Measurements from ENCODE around the gene ITGB7. TPM values are rescaled to one million over a fixed set of nuclear protein-coding genes. Genes with fewer than 3 reads are reported as not detected.

Gene ITGB7
- total and polyA plus RNA-seq, 9 of the 15 experiments (the other 6 are each of a cell fraction or from before 2014, with no cell fraction given): 0.06 to 2.0 (median 0.67) TPM

- TF ChIP-seq MYBL2 (IDR thresholded peaks at IDR 0.05; ENCODE audit: low read depth): no peak
- no peak for TF ChIP-seq MYBL2 (CRISPR knock-in tag; IDR thresholded peaks at IDR 0.05; ENCODE audit: borderline replicate concordance)
- TF ChIP-seq NFXL1 (CRISPR knock-in tag; IDR thresholded peaks at IDR 0.05): no peak
- TF ChIP-seq RBM39 (optimal IDR thresholded peaks at IDR 0.05; ENCODE audit: low read depth, low read length): no peak
- TF ChIP-seq RB1 (IDR thresholded peaks at IDR 0.05; ENCODE audit: low read depth): peak; percentile 64; the same call in 1 of the 2 replicates
- TF ChIP-seq MITF (IDR thresholded peaks at IDR 0.05): no peak
- TF ChIP-seq POLR2AphosphoS5 (IDR thresholded peaks at IDR 0.05; ENCODE audit: control insufficient read depth, insufficient read depth, low read depth, low read length): peak; percentile 35; the same call in 1 of the 2 replicates
- no peak for TF ChIP-seq HMBOX1 (IDR thresholded peaks at IDR 0.05)
- TF ChIP-seq AFF4 (CRISPR knock-in tag; IDR thresholded peaks at IDR 0.05): no peak
- no peak for TF ChIP-seq RERE (CRISPR knock-in tag; IDR thresholded peaks at IDR 0.05; ENCODE audit: borderline replicate concordance)
- 0 out of 2 replicates have a peak, but pooled peaks have one; percentile 47 for TF ChIP-seq TARDBP (IDR thresholded peaks at IDR 0.05)
- no peak for TF ChIP-seq SRSF1 (IDR thresholded peaks at IDR 0.05; ENCODE audit: low read depth, low read length)
- TF ChIP-seq ZNF23 (CRISPR knock-in tag; IDR thresholded peaks at IDR 0.05): no peak
- no peak for TF ChIP-seq ZNF121 (CRISPR knock-in tag; conservative IDR thresholded peaks at IDR 0.05)
- TF ChIP-seq ZNF561 (CRISPR knock-in tag; conservative IDR thresholded peaks at IDR 0.05): no peak
- TF ChIP-seq KDM1A (IDR thresholded peaks at IDR 0.05): no peak
These were observed 14.4 kb upstream of the ITGB7 start (continued) for GRCh38 chr12:53221203-53222080.
